ENCODE measurements around the gene TMEM259. TPM values are rescaled to one million over a fixed set of nuclear protein-coding genes. Genes with fewer than 3 reads are reported as not detected.
A peak's percentile ranks its signal among the peaks of the same experiment; 100 is the strongest.
"Not testable (repeated sequence)": the region's sequence is repeated elsewhere in the genome, so short reads cannot be mapped to it uniquely, and the experiment has no call there.

Gene TMEM259
- total RNA-seq, 1 donor from 2014 or later = 182 TPM

DNA sequence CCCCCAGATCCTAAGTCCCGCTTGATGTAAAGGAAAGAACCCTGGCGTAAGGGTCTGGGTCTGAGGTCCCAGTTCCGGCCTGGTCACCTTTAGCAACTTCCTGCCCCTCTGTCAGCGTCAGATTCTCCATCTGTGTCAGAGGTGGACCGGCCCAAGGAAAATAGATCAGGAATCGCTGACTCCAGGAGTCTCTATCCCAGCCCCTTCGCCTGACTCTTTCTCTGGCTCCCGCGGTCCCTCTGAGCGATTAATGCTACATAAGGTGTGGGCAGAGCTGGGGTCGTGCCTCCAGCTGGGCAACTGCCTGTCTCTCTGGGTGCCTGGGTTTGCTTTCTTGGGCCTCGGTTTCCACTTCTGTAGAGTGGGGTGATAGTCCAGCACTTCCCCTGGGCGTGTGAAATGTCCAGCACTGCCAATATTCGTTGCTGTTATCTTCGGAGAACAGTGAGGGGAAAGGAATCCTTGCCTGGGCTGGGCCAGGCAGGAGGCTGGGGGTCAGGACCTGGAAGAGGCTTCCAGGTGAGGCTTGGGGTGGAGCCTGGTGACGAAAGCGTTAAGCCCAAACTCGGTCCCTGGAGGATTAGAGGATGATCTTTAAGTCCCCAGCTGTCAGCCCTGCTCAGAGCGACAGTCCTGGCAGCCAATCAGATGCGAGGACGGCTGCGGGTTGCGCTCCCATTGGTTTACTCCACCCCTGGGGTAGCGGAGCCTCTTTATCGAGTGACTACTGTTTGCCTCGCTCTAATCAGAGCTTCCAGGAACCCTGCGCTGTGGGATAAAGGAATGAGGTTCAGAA is 19.8 kb upstream of the TMEM259 start:
- peak; percentile 99 for DNase-seq (ENCODE audit: low read depth)

DNA sequence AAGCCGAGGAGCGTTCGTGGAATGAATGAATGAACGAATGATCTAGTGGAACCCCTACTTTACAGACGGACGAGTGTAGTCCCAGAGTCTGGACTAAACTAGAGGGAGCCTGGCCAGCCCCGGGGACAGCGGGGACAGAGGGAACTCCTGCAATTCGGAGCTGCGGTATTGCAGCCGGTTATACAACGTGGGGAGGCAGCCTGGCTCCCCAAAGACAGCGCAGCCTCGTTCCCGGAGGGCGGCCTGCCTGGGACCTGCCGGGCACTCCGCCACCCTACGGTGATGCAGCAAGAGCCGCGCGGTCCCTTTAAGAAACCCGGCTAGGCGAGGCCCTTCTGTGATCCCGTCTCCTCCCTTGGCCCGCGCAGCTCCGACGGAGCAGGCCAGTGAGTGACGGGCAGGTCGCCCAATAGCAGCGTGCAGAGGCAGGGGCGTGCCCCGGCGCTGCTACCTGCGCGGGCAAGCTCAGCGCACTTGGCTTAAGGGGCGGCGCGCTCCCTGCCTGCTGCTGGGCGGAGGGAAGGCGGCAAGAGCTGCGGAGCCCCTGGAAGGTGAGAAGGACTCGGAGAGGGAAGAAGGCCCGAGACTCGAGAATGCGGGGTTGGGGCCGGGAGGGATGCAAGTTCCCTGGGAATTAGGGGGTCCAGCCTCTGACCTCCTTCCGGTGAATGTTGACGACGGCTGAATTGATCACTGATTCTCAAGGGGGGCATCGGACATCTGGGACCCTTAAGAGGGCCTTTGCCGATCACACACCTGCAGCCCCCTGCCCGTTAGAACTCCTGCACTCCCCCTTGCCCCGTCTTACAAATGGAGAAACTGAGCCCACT is 18.9 kb upstream of the TMEM259 start, which contains the start of gene ABCA7:
ABCA7 (plus strand) TSS at position 462 of the 830 bp plus-strand sequence. CDS start 1,255 bp downstream, outside the sequence.
- peak; percentile 96 for DNase-seq (ENCODE audit: low read depth)

DNA sequence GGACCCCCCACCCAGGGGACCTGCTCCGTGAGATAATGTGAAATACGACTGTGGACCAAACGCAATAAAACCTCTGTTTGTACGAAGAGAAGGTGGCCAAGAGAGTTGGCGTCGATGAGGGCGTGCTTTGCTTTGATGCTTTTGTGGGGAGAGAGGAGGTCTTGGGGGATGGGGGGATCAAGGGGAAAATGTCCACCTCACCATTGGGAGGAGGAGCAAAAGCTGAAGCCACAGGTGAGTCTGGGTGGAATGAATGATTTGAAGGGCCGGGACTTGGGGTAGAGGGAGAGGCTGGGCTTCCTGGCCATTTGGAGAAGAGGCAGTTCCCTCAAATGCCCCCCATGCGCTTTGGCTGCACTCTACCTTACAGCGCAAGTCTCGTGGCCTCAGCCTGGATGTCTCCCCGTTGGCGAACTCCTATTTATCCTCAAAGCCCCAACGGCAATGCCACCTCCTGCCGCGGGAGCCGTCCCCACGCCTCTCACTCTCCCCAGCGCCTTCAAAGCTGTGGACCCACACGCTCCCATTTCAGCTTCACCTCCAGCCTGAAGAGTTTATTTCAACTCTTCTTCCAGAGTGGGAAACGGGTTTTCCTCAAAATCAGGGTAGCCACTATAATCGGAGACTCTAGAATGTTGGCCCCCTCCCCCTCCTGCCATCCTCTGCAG is 18.2 kb upstream of the TMEM259 start:
- DNase-seq (ENCODE audit: low read depth) = no peak

DNA sequence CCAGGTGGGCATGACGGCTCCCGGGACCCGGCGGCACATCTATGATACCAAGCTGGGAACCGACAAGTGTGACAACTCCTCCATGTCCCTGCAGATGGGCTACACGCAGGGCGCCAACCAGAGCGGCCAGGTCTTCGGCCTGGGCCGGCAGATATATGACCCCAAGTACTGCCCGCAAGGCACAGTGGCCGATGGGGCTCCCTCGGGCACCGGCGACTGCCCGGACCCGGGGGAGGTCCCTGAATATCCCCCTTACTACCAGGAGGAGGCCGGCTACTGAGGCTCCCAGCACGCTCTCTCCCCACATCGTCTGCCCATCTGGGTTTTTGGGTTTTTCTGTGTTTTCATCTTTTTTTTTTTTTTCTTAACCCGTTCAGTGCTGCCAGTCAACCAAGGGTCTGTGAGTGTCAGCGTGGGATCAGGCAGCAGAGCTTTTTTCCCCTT is 16.7 kb upstream of the TMEM259 start:
- no peak for DNase-seq (ENCODE audit: low read depth)

GRCh38 chr19:1035998-1036621 is 15.2 kb upstream of the TMEM259 start:
- DNase-seq (ENCODE audit: low read depth) = no peak

DNA sequence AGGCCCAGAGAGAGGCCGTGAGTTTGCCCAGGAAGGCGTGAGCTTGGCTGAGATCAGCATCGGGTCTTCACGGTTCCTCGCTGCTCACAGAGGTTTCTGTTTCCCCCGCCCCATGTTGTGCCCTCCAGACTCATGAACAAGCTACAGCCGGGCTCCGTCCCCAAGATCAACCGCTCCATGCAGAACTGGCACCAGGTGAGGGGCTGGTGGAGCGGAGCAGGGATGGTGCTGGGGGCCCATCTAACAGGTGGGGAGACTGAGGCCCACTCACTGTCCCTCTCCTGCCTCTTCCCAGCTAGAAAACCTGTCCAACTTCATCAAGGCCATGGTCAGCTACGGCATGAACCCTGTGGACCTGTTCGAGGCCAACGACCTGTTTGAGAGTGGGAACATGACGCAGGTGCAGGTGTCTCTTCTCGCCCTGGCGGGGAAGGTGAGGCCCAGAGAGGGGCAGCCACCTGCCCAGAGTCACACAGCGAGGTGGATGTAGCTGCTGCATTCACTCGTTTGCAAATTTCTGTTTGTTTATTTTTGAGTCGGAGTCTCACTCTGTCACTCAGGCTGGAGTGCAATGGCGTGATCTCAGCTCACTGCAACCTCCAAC is 11.4 kb upstream of the TMEM259 start:
- no peak for DNase-seq (ENCODE audit: low read depth)

- peak; percentile 97 for DNase-seq (ENCODE audit: low read depth)
Observed at GRCh38 chr19:1028062-1028926, 7.4 kb upstream of the TMEM259 start.

- DNase-seq (ENCODE audit: low read depth) = peak; percentile 14
Observed at GRCh38 chr19:1027650-1028061, 6.7 kb upstream of the TMEM259 start.

DNA sequence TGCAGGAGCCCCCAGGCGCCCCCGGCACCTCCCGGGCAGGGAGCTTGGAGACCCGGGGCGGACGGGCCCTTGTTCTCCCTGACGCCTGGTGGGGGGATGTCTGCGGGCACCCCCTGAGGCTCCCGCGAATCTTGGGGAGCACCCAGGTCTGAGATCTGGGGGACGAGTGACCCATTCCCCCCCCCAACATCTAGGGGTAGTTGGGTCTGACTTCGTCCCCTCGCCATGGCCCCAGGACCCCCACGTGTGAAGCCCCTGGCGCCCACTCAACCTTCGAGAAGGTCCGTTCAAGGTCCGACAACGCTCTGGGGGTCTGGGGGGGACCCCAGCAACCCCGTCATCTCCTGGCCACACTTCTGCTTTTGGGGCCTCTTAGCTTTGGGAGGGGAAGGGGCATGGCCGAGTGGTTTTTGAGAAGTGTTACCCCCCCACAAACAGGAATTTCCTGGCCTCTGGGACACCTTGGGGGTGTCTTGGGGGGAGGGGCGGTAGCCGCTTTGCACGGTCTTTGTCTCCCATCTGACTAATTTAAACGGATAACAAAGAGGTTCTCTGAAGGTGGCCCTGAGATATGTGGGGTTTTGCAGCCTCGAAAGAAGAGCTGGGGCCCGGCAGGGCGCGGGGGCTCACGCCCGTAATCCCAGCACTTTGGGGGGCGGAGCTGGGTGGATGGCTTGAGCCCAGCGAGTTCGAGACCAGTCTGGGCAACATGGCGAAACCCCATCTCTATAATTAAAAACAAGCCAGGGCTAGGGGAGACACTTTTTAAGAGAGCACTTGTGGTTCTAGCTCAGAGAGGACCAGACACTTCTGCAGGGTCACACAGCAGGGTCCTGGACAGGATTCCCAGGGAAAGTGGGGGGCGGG is 6.1 kb upstream of the TMEM259 start:
- peak; percentile 36 for DNase-seq (ENCODE audit: low read depth)

- peak; percentile 80 for DNase-seq (ENCODE audit: low read depth)
Observed at GRCh38 chr19:1025960-1026782, 5.2 kb upstream of the TMEM259 start, which contains the start of gene CNN2. TSS of gene CNN2 (plus strand) at chr19:1026608. CDS start at chr19:1026662, 54 bp downstream.

DNA sequence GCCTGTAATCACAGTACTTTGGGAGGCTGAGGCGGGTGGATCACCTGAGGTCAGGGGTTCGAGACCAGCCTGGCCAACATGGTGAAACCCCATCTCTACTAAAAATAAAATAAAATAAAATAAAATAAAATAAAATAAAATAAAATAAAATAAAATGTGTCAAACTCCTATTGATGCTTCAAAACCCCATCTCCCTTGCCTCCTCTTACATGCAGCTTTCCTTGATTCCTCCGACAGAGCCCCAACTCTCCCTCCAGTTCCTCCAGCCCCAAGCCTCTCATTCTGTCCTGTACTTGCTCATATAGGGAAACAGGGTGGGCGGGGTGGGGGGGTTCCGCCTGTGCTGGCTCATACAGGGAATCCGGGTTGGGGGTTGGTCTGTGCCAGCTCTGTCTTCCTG is 4.2 kb upstream of the TMEM259 start:
- DNase-seq (ENCODE audit: low read depth) = not testable (repeated sequence)

DNA sequence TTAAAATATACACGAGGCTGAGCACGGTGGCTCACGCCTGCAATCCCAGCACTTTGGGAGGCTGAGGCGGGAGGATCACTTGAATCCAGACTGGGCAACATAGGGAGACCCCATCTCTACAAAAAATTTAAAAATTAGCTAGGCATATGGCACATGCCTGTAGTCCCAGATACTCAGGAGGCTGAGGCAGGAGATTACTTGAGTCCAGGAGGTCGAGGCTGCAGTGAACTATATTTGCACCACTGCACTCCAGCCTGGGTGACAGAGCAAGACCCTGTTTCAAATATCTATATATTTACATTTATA is 2.9 kb upstream of the TMEM259 start:
- DNase-seq (ENCODE audit: low read depth) = not testable (repeated sequence)

DNA sequence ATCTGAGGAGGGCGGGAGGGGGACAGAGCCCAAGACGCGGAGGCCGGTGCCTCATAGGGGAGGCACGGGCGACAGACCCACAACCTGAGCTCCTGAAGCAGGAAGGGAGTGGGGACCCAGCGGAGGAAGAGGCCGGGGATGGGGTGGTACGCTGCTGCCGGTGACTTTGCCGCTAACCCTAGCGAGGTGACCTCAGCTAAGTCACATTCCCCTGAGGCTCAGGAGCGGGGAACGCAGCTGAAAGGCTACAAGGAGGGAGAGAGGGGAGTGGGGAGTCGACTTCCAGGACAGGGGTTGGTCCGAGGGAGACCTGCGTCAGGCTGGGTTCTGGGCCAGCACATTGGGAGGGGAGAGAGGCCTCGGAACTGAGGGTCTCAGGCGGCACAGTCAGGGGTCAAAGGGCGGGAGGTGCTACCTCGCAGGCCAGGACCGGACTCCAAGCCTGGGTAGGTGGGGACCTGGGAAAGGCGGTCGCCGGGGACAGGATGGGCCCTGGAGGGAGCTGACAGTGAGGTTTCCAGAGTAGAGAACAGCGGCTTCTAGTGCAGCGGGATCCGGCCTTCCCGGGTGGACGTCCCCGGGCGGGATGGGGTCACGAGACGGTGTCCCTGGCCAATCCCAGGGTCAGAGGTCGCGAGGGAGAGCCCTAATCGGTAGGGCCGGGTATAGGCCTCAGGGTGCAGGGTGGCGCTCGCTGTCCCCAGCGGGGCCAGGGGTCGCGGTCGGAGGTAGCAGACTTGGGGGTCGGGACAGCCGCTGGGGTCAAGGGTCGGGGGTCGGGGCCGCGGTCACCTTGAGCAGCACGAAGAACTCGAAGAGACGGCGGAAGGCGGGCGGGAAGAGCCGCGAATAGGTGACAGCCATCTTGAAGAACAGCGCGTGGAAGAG is 699 bp downstream of the TMEM259 start:
- no peak for DNase-seq (ENCODE audit: low read depth)

DNA sequence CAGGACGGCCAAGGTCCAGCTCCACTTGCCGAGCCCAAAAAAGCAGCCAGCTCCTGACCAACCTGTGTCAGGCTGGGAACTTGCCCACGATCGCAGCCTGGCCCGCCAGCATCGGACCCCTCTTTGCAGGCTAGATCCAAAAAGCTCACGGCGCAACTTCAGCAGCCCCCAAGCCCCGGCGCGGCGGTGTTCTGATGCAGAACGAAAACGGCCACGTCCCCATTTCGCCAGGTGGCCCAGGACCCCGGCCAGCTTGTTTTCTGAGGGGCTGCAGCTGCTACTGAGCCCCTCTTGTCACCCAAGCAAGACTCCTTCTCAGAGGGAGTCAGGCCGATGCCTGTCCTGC is 1.3 kb downstream of the TMEM259 start:
- DNase-seq (ENCODE audit: low read depth) = no peak

GRCh38 chr19:1018932-1019615 is 1.8 kb downstream of the TMEM259 start:
- DNase-seq (ENCODE audit: low read depth) = no peak

DNA sequence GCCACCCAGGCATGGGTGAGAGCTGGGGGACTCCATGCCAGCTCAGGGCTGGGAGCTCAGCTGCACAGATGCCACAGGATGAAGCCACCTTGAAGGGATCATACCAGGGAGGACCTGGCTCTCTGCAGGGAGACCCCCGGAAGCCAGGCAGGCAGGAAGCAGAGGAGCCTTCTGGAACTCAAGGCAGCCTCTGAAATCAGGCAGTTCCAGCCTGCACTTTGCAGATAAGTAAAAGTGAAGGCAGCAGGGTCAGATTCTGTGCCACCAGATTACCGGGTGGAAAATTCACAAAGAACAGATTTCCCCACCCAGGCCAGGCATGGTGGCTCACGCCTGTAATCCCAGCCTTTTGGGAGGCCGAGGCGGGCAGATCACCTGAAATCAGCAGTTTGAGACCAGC is 2.5 kb downstream of the TMEM259 start:
- no peak for DNase-seq (ENCODE audit: low read depth)
